Stimulated activated CD4-positive, alpha-beta T cell treated with anti-CD3 and anti-CD28 coated beads, Interleukin-12 subunit alpha, Interleukin-12 subunit beta, amount 100 ng/mL, for 4 hours (primary cell): ENCODE results near the gene GPC6.

ENCODE experiments used
- DNase-seq: peaks from one replicate; pipeline ENCODE4 v3.0.0-alpha.2; 2020

The GPC6 gene

GRCh38 chr13:94233401-94233800 lies 1006.8 kb downstream of the GPC6 start:
- DNase-seq: no peak

GRCh38 chr13:94233837-94234236 lies 1007.2 kb downstream of the GPC6 start:
- DNase-seq: no peak

- no peak for DNase-seq
Observed at GRCh38 chr13:94234738-94235137, 1008.1 kb downstream of the GPC6 start.

- no peak for DNase-seq
Observed at GRCh38 chr13:94236132-94236531, 1009.5 kb downstream of the GPC6 start.

GRCh38 chr13:94236872-94237271 lies 1010.3 kb downstream of the GPC6 start:
- DNase-seq: no peak

DNA sequence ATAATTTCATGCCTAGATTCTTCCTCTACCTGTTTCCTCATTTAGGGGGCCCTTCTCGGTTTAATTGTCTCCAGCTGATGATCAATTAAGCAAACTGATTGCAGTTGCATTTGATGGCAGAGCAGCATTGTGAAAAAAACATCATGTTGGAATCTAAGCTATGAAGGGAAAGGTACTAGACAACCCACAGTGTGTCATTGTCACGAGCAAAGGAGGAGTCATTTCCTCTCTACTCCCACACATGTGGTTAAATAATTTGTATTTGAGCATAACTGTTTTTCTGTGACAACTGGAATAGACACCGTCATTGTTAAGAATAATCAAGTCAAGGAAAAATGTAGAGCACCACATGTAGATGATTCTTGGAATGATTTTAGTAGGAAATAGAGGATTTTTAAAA lies 1012.5 kb downstream of the GPC6 start:
- DNase-seq: no peak

GRCh38 chr13:94242554-94242953 lies 1015.9 kb downstream of the GPC6 start:
- DNase-seq: no peak

GRCh38 chr13:94243551-94243950 lies 1016.9 kb downstream of the GPC6 start:
- no peak for DNase-seq

DNA sequence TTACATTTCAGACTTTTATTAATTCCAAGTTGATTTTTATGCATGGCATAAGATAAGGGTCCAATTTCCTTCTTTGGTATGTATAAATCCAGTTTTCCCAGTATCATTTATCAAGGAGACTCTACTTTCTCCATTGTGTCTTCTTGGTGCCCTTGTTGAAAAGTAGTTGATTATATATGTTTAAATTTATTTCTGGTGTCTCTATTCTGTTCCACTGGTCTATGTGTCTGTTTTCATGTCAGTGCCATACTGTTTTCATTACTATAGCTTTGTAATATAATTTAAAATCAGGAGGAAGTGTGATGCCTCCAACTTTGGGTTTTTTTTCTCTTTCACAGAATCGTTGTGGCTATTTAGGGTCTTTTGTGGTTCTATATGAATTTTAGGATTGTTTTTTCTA lies 1019.9 kb downstream of the GPC6 start:
- DNase-seq: no peak

DNA sequence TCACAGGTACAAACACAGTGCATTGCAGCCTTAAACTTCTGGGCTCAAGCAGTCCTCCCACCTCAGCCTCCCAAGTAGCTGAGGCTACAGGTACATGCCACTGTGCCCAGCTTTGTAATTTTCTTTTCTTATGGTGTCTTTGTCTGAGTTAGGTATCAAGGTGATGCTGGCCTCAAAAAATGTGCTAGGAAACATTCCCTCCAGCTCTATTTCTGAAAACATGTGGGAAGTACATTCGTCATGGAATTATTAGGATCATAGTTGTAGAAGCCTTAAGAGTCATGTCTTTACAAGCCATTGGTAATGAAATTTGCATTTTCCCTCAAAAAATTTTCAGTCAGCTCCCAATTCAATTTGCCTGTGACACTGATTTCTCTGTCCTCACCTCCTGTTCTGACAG lies 1021.3 kb downstream of the GPC6 start:
- no peak for DNase-seq

DNA sequence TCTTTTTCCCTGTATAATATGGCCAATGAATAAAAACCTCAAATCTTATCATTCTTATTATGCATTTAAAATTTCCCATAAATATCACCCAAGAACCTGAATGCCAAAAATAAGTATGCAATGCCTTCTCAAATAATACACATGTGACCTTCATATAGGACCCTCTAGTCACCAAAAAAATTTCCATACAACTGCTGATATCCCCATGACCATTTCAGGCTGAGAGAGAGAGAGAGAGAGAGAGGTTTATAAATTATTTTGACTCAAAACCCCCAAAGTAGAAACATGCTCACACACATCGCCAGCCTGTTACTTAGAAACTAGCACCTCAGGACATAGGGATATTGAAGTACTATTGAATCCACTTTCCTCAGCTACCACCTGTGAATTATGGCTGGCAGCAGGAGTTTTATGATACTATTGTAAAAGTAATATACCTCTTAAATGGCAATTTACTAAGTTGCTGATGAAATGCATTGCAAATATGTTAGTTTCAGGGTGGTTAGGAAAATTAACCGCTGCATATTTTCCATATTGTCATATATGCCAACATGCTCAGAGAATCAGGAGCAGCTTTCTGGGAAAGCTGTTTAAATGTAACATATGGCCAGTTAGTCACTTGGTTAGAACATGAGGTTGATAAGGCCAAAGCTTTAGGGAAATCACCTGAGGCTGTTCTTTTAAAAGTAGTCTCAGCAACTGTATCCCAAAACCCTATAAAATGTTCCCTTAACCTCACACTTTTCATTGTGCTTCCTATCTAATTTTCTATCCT lies 1022.0 kb downstream of the GPC6 start:
- no peak for DNase-seq

GRCh38 chr13:94249512-94249911 lies 1022.9 kb downstream of the GPC6 start:
- DNase-seq: no peak

GRCh38 chr13:94251831-94252608 lies 1025.4 kb downstream of the GPC6 start:
- DNase-seq: no peak

DNA sequence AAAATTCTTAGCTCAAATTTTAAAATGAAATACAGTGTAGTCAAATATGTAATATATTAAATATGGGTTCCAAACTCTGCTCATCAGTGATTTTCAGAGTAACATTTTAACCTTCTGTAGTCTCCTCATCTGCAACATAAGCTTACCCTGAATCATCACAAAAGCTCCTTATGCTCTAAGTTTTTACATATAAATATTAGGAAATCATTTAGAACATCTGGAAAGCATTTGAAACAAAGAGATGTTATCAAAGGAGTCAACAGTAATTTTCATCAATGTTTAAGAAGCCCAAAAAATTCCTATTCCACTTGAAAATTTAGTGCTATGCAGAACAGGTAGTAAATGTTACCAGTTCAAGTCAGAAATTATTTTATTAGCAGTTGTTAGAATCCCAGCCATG lies 1028.1 kb downstream of the GPC6 start:
- no peak for DNase-seq

GRCh38 chr13:94256721-94257120 lies 1030.1 kb downstream of the GPC6 start:
- DNase-seq: no peak

DNA sequence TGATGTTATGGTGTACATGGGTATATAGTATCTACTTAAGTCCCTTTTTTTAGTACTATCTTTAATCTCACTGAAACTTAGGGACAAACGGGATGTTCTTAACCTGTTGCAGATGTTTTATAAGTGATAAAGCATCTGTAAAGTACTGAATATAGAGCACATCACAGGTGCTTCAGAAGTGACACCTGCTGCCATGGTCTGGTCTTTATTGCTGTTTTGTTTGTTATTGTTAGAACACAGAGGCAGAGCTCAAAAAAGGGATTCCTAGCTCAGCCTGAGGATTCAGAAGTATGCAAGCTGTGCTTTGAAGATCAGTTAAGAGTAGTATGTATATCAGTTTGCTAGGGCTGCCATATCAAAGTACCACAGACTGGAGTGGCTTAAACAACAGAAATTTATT lies 1033.4 kb downstream of the GPC6 start:
- DNase-seq: no peak

GRCh38 chr13:94261163-94261562 lies 1034.6 kb downstream of the GPC6 start:
- no peak for DNase-seq

- DNase-seq: no peak
Observed at GRCh38 chr13:94263038-94263437, 1036.4 kb downstream of the GPC6 start.

DNA sequence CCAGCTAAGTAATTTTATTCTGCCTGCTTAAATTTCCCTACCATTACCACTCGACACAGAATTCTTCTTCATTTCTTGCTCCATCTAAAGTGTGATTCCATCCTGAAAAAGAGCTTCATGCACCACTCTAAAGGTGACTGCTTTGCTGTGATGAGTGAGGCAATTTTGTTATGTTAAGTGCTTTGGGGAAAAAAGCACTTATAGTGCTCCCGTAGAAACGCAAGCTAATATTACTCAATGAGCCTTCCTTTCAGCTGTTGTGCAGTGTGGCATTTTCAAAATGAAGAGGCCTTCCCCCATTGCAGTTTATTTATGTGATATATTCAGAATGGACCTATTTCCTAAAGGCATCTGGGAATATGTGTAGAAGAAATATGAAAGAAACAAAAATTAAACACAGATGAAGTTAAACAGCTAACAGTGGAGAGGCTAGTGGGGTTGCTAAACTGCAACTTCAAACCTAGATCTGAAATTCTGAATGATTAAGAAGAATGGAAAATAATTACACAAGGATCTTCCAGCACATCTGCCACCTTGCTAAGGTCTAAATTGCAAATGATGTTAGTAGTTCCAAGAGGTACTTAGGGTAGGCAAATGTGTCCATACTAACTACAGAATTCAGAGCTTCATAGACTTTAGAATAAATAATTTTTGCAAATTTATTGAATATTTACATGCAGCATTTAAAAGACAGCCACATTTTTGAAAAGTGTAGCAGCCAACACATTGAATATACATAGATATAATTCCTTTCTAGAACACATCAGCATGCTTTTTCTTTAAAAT lies 1041.2 kb downstream of the GPC6 start:
- no peak for DNase-seq

- no peak for DNase-seq
Observed at GRCh38 chr13:94268661-94269060, 1042.1 kb downstream of the GPC6 start.

DNA sequence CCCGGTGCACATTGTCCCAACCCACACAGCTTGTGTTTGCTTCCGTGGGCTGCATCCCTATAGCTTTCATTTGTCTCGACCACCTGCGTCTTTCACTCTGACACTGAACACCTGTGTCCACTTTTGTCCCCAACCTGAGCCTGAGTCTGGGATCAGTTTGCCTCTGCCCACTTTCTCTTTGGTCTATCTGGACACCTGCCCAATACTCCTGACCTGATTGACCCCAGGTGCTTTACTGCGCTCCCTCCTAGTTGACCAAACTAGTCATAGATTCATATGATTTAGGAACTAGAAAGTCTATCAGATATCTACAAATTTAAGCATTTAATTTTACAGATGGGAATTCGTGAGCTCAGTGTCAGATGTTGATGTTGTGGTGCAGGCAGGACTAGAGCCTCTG lies 1043.0 kb downstream of the GPC6 start:
- DNase-seq: no peak

DNA sequence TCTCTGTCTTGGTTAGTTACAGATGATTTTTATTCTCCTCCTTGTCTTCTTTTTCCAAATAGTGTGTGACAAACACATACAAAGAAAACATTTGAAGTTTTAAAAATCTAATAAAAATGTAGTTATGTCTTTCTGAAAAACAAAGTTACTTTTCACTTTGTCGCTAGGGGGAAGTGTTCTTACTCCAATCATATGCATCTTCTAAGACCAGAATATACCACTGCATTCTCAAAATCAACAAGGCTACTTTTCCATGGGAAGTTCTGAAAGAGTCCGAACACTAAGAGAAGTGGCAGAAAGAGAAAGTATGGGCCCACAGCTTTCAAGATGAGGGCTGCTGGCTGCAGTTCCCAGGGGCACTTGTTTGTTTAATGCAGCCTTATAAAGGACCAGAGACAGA lies 1043.9 kb downstream of the GPC6 start:
- no peak for DNase-seq

DNA sequence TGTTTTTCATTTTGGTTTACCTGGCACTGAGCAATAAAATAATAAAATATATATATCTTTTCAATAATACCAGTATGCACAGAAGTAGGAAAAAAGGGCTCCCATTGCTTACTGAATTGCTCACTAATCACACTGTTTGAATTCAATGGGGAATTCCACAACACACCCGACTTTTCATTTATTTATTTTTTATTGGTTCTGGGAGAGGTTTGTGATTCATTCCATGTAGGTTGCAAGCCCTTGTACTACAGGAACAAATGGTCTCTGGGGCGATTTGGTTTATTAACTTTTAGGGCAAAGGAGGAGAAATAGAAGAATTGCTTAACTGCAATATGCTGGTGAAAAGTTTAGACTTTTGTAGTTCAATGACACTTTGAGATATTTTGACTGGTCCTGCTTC lies 1045.4 kb downstream of the GPC6 start:
- DNase-seq: no peak

- no peak for DNase-seq
Observed at GRCh38 chr13:94280349-94280748, 1053.7 kb downstream of the GPC6 start.
